Neural cell (in vitro differentiated cells): ENCODE results near the gene IGSF10.

Experiments
- CTCF ChIP-seq: fragments of 450-650 bp; IDR thresholded peaks from 2 replicates; pipeline ENCODE4 v1.5.1; 2014; ENCODE audit warnings: antibody characterized with exemption, mild to moderate bottlenecking, moderate library complexity; ENCODE audit not compliant: poor library complexity, severe bottlenecking
- EP300 ChIP-seq: fragments of 450-650 bp; conservative IDR thresholded peaks from 2 replicates; pipeline ENCODE4 v1.6.1; 2014; ENCODE audit warnings: antibody characterized with exemption, mild to moderate bottlenecking, moderate library complexity; ENCODE audit not compliant: poor library complexity, severe bottlenecking
- EZH2 ChIP-seq: fragments of 200-600, 300-800 bp; shearing (Covaris generic), sonication (generic); IDR thresholded peaks from 2 replicates; pipeline ENCODE4 v1.6.1; 2014; ENCODE audit warnings: antibody characterized with exemption, low read length, borderline replicate concordance, mild to moderate bottlenecking; ENCODE audit not compliant: insufficient read depth, poor library complexity, severe bottlenecking
- MXI1 ChIP-seq: fragments of 450-650 bp; conservative IDR thresholded peaks from 2 replicates; pipeline ENCODE4 v1.6.1; 2014; ENCODE audit warnings: antibody characterized with exemption, mild to moderate bottlenecking; ENCODE audit not compliant: poor library complexity, severe bottlenecking
- POLR2AphosphoS5 ChIP-seq: IDR thresholded peaks from 2 replicates; pipeline ENCODE4 v1.6.1; 2012
- TAF1 ChIP-seq: IDR thresholded peaks from 2 replicates; pipeline ENCODE4 v1.6.1; 2012; ENCODE audit warnings: low read depth

GRCh38 chr3:151430821-151431484 lies 29.9 kb downstream of the IGSF10 start:
- TF ChIP-seq POLR2AphosphoS5 (no peak), MXI1 (no peak), EP300 (no peak), EZH2 (no peak), CTCF (no peak), TAF1 (no peak)
